AG09319 (cell line): Measurements from ENCODE around the gene KBTBD2.
"Not testable (repeated sequence)": the region's sequence is repeated elsewhere in the genome, so short reads cannot be mapped to it uniquely, and the experiment has no call there.

Experiments used
- DNase-seq: peaks from one replicate; pipeline ENCODE4 v3.0.0-alpha.2; 2010; ENCODE audit warnings: low read depth; ENCODE audit errors: extremely low read depth
- CTCF ChIP-seq: IDR thresholded peaks from 2 replicates; pipeline ENCODE4 v1.5.1; 2011; ENCODE audit warnings: low read depth, mild to moderate bottlenecking, inconsistent platforms, low read length, moderate library complexity

KBTBD2 gene

GRCh38 chr7:32905175-32905662, 13.7 kb upstream of the KBTBD2 start:
- peak; percentile 89 for DNase-seq
- TF ChIP-seq CTCF: peak; percentile 2

- DNase-seq: no peak
- no peak for TF ChIP-seq CTCF
These were observed 10.1 kb upstream of the KBTBD2 start for GRCh38 chr7:32901629-32902028.

GRCh38 chr7:32900433-32900995, 9.0 kb upstream of the KBTBD2 start:
- no peak for DNase-seq
- TF ChIP-seq CTCF: no peak

GRCh38 chr7:32897376-32897775, 5.8 kb upstream of the KBTBD2 start:
- not testable (repeated sequence) for DNase-seq

- no peak for TF ChIP-seq CTCF
- DNase-seq: no peak
These were observed 5.2 kb upstream of the KBTBD2 start for GRCh38 chr7:32896564-32897347.

- TF ChIP-seq CTCF: no peak
- no peak for DNase-seq
These were observed 2.6 kb upstream of the KBTBD2 start for GRCh38 chr7:32894171-32894570.

GRCh38 chr7:32893722-32894121, 2.2 kb upstream of the KBTBD2 start:
- no peak for TF ChIP-seq CTCF
- no peak for DNase-seq

- no peak for TF ChIP-seq CTCF
- DNase-seq: no peak
These were observed 1.6 kb upstream of the KBTBD2 start for GRCh38 chr7:32893207-32893524.
